Measurements from ENCODE around the gene PPP2R5E. TPM values are rescaled to one million over a fixed set of nuclear protein-coding genes. Genes with fewer than 3 reads are reported as not detected.
A peak's percentile ranks its signal among the peaks of the same experiment; 100 is the strongest.

Gene PPP2R5E
- total RNA-seq, 2 experiments from 2014 or later: 12.5 to 47.8 TPM

GRCh38 chr14:63477556-63477955 is 65.6 kb downstream of the PPP2R5E start:
- Histone ChIP-seq H2AFZ (ENCODE audit: low read length) (no peak overlapping the region), H3K9me3 (ENCODE audit: low read length) (no peaks in the 10 kb centered on the region), H3K79me2 (ENCODE audit: insufficient read depth, low read depth, low read length) (peaks cover 56% of the 10 kb centered on the region; the same call in 1 of the 2 replicates), H3K27ac (ENCODE audit: low read depth, low read length, poor library complexity, severe bottlenecking) (no peak overlapping the region), H4K20me1 (ENCODE audit: insufficient read depth, low read length) (peaks cover 10% of the 10 kb centered on the region; the same call in 1 of the 2 replicates), H3K4me1 (ENCODE audit: insufficient read depth, low read length, poor library complexity, severe bottlenecking) (peaks cover 14% of the 10 kb centered on the region), H3K4me3 (ENCODE audit: low read depth, low read length, poor library complexity, severe bottlenecking) (no peak overlapping the region), H3K36me3 (ENCODE audit: insufficient read depth, low read length) (peaks cover 4% of the 10 kb centered on the region; the same call in 1 of the 2 replicates), H3K4me2 (ENCODE audit: low read length) (peak overlapping the region; percentile 62; the same call in 1 of the 2 replicates), H3K9me2 (ENCODE audit: insufficient read depth, low read length) (no peaks in the 10 kb centered on the region)
- ChIA-PET CTCF (ENCODE audit: unreplicated experiment) (no interaction called here), POLR2A (interaction anchor here (0.6 to 0.9 kb wide), 4 partner anchors 18 to 555 kb away, joined by 3 to 4 read pairs (median 4); no protein-coding TSS in a partner anchor)
- no TSS peak for BruUV-seq (replicated peaks)
- TF ChIP-seq EZH2phosphoT487 (IDR thresholded peaks at IDR 0.05; ENCODE audit: borderline replicate concordance, low read depth, low read length) (no peak), CTCF (conservative IDR thresholded peaks at IDR 0.05; ENCODE audit: low read length) (no peak)
- intact Hi-C loops (cut with micrococcal nuclease; ENCODE audit: unreplicated experiment): no loop called here
- no peak for DNase-seq (ENCODE audit: low spot score)

GRCh38 chr14:63475761-63476160 is 67.4 kb downstream of the PPP2R5E start:
- no peak overlapping the region for H3K4me3 ChIP-seq (ENCODE audit: low read depth, low read length, poor library complexity, severe bottlenecking)
- CTCF ChIA-PET (ENCODE audit: unreplicated experiment): no interaction called here

More at GRCh38 chr14:63475761-63476160, 67.4 kb downstream of the PPP2R5E start:
- no peaks in the 10 kb centered on the region for H3K9me2 ChIP-seq (ENCODE audit: insufficient read depth, low read length)
- peaks cover 20% of the 10 kb centered on the region for H3K4me1 ChIP-seq (ENCODE audit: insufficient read depth, low read length, poor library complexity, severe bottlenecking)
- no peak overlapping the region for H2AFZ ChIP-seq (ENCODE audit: low read length)
- TF ChIP-seq CTCF (conservative IDR thresholded peaks at IDR 0.05; ENCODE audit: low read length): no peak
- no peak for TF ChIP-seq EZH2phosphoT487 (IDR thresholded peaks at IDR 0.05; ENCODE audit: borderline replicate concordance, low read depth, low read length)
- H4K20me1 ChIP-seq (ENCODE audit: insufficient read depth, low read length): peaks cover 14% of the 10 kb centered on the region; the same call in 1 of the 2 replicates
- H3K9me3 ChIP-seq (ENCODE audit: low read length): no peaks in the 10 kb centered on the region
- H3K36me3 ChIP-seq (ENCODE audit: insufficient read depth, low read length): peaks cover 4% of the 10 kb centered on the region; the same call in 1 of the 2 replicates
- POLR2A ChIA-PET: interaction anchor here (0.6 to 0.9 kb wide), 2 partner anchors 68 to 713 kb away, joined by 3 read pairs; no protein-coding TSS in a partner anchor
- no peak overlapping the region for H3K27ac ChIP-seq (ENCODE audit: low read depth, low read length, poor library complexity, severe bottlenecking)
- BruUV-seq (replicated peaks): no TSS peak
- DNase-seq (ENCODE audit: low spot score): no peak
- intact Hi-C loops (cut with micrococcal nuclease; ENCODE audit: unreplicated experiment): no loop called here
- no peak overlapping the region for H3K4me2 ChIP-seq (ENCODE audit: low read length)
- H3K79me2 ChIP-seq (ENCODE audit: insufficient read depth, low read depth, low read length): peaks cover 49% of the 10 kb centered on the region; the same call in 1 of the 2 replicates

Data from OCI-LY7 (cell line).